GM12873 (cell line): ENCODE measurements around the gene HOXA10.

Experiments
- CTCF ChIP-seq: IDR thresholded peaks from 2 replicates; pipeline ENCODE4 v1.5.1; 2012; ENCODE audit warnings: low read depth, mild to moderate bottlenecking, moderate library complexity, low read length, control low read depth; ENCODE audit not compliant: insufficient read depth; ENCODE audit errors: missing control alignments

Gene HOXA10

GRCh38 chr7:27124096-27124901, 49.8 kb downstream of the HOXA10 start:
- no peak for TF ChIP-seq CTCF

GRCh38 chr7:27123477-27124053, 50.6 kb downstream of the HOXA10 start:
- TF ChIP-seq CTCF, result no peak

GRCh38 chr7:27123007-27123476, 51.1 kb downstream of the HOXA10 start:
- TF ChIP-seq CTCF, result no peak

GRCh38 chr7:27122077-27122910, 51.8 kb downstream of the HOXA10 start:
- TF ChIP-seq CTCF, result no peak

GRCh38 chr7:27121684-27122076, 52.4 kb downstream of the HOXA10 start:
- TF ChIP-seq CTCF, result no peak
